Measurements from ENCODE around the gene OR6B1.
"Not testable (repeated sequence)": the region's sequence is repeated elsewhere in the genome, so short reads cannot be mapped to it uniquely, and the experiment has no call there.

The OR6B1 gene

GRCh38 chr7:144006692-144007042 lies 6.5 kb downstream of the OR6B1 start:
- DNase-seq = no peak

- DNase-seq = no peak
Observed at GRCh38 chr7:144009361-144009760, 9.2 kb downstream of the OR6B1 start.

DNA sequence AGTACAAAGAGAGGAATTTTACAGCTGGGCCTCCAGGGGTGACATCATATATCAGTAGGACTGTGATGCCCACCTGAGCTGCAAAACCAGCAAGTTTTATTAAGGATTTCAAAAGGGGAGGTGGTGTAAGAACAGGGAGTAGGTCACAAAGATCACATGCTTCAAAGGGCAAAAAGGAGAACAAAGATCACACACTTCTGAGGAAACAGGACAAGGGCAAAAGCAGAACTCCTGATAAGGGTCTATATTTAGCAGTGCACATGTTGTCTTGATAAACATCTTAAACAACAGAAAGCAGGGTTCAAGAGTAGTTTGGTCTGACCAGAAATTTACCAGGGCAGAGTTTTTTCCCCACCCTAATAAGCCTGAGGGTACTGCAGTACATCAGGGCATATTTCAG lies 9.9 kb downstream of the OR6B1 start:
- not testable (repeated sequence) for DNase-seq

GRCh38 chr7:144010821-144011220 lies 10.7 kb downstream of the OR6B1 start:
- DNase-seq = not testable (repeated sequence)

GRCh38 chr7:144011458-144012230 lies 11.5 kb downstream of the OR6B1 start:
- DNase-seq = no peak

DNA sequence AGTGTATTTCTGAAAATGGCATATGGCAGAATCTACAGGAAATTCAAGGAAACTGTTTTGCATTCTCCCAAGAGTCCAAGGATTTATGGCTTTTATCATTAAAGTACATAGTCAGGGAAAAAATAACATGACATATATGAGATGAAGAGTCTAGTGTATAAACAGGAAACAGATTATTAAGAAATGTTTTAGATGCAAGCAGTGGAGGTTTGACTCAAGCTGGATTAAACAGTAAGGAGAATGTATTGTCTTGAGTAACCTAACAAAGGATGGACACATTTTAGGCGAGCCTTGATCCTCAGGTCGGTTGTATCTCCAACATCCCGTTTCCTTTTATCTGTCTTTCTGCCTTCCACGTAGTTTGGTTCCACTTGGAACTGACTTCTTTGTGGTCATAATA lies 17.9 kb downstream of the OR6B1 start:
- DNase-seq = no peak

GRCh38 chr7:144019457-144019856 lies 19.3 kb downstream of the OR6B1 start:
- no peak for DNase-seq

GRCh38 chr7:144020340-144020739 lies 20.2 kb downstream of the OR6B1 start:
- no peak for DNase-seq

DNA sequence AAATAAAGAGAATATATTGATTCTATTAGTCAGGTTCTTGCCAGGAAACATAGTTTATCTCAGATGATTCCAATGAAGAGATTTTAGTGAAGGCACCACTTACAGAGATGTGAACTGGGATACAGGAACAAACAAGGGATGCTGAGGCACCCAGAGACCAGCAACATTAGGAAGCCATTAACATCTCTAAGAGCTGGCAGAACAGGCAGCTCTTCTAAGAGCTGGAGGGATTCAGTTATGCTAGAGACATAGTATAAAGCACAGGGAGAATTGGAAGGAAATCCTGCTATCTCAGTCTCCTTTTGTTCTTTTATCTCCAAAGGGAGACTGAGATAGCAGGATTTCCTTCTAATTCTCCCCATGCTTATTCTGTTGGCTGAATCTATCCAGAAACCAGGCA lies 22.0 kb downstream of the OR6B1 start:
- no peak for DNase-seq

DNA sequence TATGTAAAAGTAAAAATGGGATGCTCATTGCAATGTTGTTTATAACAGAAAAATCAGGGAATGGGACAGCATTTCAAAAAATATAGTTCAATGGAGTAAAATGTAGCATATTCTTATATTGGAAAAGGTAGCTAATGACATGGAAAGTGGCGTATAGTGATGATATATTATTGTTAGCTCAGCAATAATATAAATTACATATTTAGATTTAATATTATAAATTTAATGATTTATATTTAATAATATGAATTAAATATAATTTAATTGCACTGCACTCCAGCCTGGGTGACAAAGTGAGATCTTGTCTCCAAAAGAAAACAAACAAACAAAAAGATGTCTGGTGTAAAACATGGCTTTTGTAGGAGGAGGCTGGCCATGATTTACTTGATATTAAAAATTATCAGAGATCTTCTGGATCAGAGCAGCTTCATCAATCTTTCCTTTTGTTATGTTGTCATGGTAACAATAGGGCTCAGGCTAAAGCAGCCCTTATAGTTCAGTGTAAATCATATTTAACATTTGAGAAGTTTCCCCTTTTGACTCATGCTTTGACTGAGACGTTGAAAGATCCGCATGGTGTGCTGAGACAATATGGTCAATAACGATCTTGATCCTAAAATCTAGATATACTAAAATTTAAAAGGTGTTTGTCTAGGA lies 23.2 kb downstream of the OR6B1 start:
- no peak for DNase-seq

- no peak for DNase-seq
Observed at GRCh38 chr7:144024213-144024612, 24.1 kb downstream of the OR6B1 start.

GRCh38 chr7:144026203-144026883 lies 26.2 kb downstream of the OR6B1 start:
- no peak for DNase-seq

DNA sequence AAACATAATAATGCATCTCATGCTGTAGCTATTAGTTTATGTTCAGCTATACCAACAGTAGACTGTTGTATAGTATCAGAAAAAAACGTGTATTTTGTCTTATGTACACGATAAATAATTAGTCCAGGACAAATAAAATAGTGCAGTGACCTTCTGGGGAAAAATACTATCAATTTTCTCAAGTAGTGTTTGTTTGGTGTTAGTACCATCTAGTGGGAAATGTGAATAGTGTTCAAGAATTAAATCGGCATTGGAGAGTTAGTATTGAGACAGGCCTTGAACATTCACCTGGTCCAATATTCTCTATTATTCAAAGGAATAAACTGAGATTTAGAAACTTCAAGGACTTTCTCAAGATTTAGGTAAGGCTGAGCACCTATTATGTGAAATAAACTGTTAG lies 26.9 kb downstream of the OR6B1 start:
- no peak for DNase-seq

GRCh38 chr7:144027974-144028373 lies 27.9 kb downstream of the OR6B1 start:
- DNase-seq = no peak

- DNase-seq = no peak
Observed at GRCh38 chr7:144028547-144028946, 28.4 kb downstream of the OR6B1 start.

DNA sequence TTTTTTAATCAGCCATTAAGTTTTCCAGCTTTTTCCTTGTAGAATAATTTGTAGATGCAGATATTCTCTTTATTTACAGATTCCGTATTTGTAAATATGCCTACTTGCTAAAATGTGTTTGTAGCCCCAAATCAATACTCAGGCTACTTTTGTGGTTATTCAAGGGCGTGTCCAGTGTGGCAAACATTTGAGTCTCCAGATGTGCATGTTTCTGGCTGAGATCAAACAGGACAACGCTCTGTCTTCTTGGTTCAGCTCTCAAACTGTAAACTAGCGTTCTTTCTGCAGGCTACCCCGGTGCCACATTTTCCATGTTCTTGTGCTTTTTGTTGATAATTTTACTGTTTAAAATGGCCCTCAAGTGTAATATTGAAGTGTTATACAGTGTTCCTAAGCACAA lies 32.4 kb downstream of the OR6B1 start:
- no peak for DNase-seq

DNA sequence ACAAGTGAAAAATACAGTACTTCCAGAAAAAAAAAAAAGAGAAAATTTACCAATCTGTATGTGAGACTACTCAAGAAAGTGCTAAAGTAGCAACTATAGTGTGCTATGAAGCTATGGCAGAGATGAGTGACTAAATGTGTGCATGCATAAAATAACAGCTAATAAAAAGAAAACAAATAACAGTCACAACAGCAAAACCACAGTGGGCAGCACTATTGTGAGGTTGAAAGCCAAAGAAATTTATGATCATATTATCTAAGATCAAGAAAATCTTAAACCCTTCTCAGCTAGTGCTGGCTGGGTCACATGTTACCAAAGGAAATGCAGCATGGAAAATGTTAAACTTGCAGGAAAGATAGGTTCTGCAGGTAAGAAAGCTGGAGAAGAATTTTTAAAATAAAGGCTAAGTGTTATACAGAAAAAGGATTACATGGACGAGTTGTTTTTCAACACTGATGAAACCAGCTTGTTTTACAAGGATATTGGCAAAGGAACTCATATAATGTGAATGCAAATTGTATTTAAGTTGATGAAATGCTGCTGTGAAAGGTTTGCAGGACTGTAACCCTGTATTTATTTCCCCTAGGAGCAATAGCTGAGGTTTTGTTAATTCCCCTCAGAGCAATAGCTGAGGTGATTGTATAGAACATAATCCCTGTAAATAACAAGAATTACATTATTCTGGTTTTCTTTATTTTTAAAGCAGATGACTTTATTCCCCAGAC lies 33.0 kb downstream of the OR6B1 start:
- DNase-seq = no peak

DNA sequence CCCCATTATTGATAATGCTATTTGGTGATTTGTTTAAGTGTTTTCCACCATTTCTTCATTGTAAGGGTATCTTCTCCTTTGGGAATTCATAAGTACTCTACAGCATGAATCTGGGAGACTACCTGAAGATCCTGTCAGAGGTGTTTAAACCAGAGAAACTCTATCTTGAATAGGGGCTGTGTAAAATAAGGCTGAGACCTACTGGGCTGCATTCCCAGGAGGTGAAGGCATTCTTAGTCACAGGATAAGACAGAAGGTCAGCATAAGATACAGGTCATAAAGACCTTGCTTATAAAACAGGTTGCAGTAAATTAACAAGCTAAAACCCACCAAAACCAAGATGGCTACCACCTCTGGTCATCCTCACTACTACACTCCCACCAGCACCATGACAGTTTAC lies 35.3 kb downstream of the OR6B1 start:
- no peak for DNase-seq

DNA sequence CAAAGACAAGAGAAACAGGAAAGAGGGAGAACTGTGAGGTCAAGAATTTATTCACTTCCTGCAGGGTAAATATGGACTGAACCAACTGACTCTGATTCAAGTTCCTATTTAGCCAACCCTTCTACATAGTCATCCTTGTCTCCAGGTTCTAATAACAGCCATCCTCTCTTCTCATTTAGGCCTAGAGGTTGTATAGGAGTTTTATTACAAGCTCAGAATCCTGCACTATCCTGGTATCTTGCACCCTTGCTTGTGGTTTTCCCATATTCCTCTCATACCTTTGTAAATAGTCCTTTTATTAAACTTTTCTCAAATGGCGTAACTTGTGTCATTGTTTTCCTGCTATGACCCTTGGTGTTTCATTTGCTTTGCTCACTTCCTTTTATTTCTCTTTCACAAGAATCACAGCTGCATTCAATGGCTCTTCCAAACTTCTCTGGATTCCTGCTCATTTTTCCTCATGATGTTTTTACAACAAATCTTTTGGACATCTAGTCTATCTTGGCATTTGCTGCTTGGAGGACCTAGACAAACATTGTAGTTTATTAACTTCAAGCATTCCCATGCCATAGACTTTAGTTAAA lies 36.3 kb downstream of the OR6B1 start:
- DNase-seq = no peak

DNA sequence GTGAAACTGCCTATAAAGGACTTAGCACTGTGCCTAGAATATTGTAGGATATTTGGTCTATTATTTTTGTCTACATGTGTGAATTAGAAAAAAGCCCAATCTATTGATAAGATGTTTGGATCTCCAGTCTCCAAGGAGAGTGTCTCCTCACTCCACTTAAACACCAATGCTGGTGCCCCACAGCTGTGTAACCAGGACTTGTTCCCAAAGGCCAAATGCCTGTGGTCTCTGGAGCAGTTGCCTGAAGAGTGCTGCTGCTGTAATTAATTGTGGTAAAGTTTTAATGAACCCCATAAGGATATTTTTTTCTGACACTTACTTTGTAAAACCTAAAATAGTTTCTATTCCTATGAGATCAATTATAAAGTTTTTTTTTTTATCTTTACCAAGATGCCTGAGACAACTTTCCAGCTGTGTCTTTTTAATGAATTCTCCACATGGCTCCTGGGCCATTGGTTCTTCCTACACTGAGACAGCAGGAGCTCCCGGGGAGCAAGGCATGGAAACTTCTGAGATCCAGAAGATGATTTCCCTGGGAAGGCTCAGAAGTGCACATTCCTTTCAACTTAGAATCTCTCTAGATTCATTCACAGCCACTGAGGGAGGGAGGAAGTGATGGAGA lies 37.4 kb downstream of the OR6B1 start:
- no peak for DNase-seq

GRCh38 chr7:144038887-144039286 lies 38.8 kb downstream of the OR6B1 start:
- DNase-seq = no peak

GRCh38 chr7:144048648-144049047 lies 48.5 kb downstream of the OR6B1 start, which contains the start of gene OR2A5:
TSS of gene OR2A5 (plus strand) at chr7:144048948. CDS start at chr7:144050402, 1,454 bp downstream.
- no peak for DNase-seq

DNA sequence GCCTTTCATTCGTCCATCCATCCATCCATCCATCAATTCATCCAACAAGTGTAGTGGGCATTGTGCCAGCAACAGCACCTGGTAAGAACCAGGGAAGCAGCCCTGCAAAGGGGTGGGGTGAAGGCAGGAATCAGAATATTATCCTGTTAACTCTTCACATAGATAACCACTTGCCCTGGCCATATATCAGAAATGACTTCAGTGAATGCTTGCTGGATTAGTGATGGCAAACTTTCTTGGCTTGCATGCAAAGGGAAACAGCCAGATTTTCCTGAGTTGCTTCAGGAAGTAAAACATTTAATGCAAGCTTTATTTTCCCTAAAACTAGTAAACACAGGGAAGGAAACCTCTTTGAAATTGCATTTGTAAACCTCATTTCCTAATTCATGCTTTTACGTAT lies 49.4 kb downstream of the OR6B1 start:
- DNase-seq = no peak

All from activated CD4-positive, alpha-beta T cell treated with anti-CD3 and anti-CD28 coated beads for 1 hour (primary cell).